Lung (tissue), 12 donors: ENCODE data around the gene IRX4. TPM values are rescaled to one million over a fixed set of nuclear protein-coding genes. Genes with fewer than 3 reads are reported as not detected.

Source experiments
- ATAC-seq: fragments of 200-7000 bp; cut with Tn5 transposase; one replicate; pipeline ENCODE4 v1.9.1; 2020; ENCODE audit warnings: moderate number of reproducible peaks; ENCODE audit not compliant: insufficient read depth, low FRiP score
- DNase-seq, 3 donors: peaks; one replicate each; pipeline ENCODE4 v3.0.0-alpha.2; 2013 to 2017
- H3K27ac ChIP-seq, 2 donors: one replicate each; pipeline ENCODE4 v1.5.1; 2013; ENCODE audit warnings: mild to moderate bottlenecking in 2 of 2, moderate library complexity in 2 of 2, control low read depth in 1 of 2, inconsistent platforms in 1 of 2, low read depth in 1 of 2, low read length in 1 of 2
- H3K27me3 ChIP-seq, 3 donors: one replicate each; pipeline ENCODE4 v1.5.1; 2013; ENCODE audit warnings: low read length in 2 of 3; ENCODE audit not compliant: control insufficient read depth in 3 of 3, insufficient read depth in 3 of 3
- H3K36me3 ChIP-seq, 4 donors: one replicate each; pipeline ENCODE4 v1.5.1; 2013; ENCODE audit warnings: low read length in 4 of 4, mild to moderate bottlenecking in 1 of 4, moderate library complexity in 1 of 4; ENCODE audit not compliant: control insufficient read depth in 4 of 4, insufficient read depth in 4 of 4
- H3K4me1 ChIP-seq, 5 donors: one replicate each; pipeline ENCODE4 v1.5.1; 2013; ENCODE audit warnings: low read length in 5 of 5, mild to moderate bottlenecking in 2 of 5, moderate library complexity in 1 of 5; ENCODE audit not compliant: control insufficient read depth in 5 of 5, insufficient read depth in 5 of 5
- H3K4me3 ChIP-seq: one replicate; pipeline ENCODE4 v1.5.1; 2013; ENCODE audit warnings: mild to moderate bottlenecking, control low read depth, moderate library complexity
- H3K9ac ChIP-seq, 2 donors: one replicate each; pipeline ENCODE4 v1.5.1; 2013; ENCODE audit warnings: low read length in 2 of 2, control low read depth in 1 of 2; ENCODE audit not compliant: insufficient read depth in 1 of 2
- H3K9me3 ChIP-seq, 4 donors: one replicate each; pipeline ENCODE4 v1.5.1; 2013; ENCODE audit warnings: low read length in 3 of 4, mild to moderate bottlenecking in 1 of 4, moderate library complexity in 1 of 4; ENCODE audit not compliant: control insufficient read depth in 4 of 4, insufficient read depth in 3 of 4
- CTCF ChIP-seq: IDR thresholded peaks from 2 replicates; pipeline ENCODE4 v1.5.1; 2012; ENCODE audit warnings: mild to moderate bottlenecking; ENCODE audit errors: control extremely low read depth, extremely low read depth
- WGBS, 2 donors: extraction: QIAGEN DNeasy Blood & Tissue Kit; methylation state at CpG; one replicate each; pipeline ENCODE4 v1.1.7; 2013; 5-methylcytosine and 5-hydroxymethylcytosine counted together
- polyA plus RNA-seq, 2 donors: library from polyadenylated mRNA; stranded (reverse); fragments of 200-250 nt; gene quantifications; one replicate each; pipeline ENCODE4 v1.2.1, GENCODE V29; 2013
- total RNA-seq, 2 donors: library from RNA; depleted of rRNA in 1 of 2; stranded (reverse); fragments of >200 nt in 1 of 2; gene quantifications; one replicate each; pipeline ENCODE4 v1.2.1, GENCODE V29; 2014 to 2021
- donor health status: control.
- donor health status: control.
- donor health status: Bipolar disorder and iron deficiency.
- donor health status: healthy.
- donor health status: DM: yes; HTN: yes; CAD: no.

IRX4 gene
- total and polyA plus RNA-seq, 4 donors = 0.02 TPM; not detected in 3

GRCh38 chr5:1850324-1851154 is 32.2 kb downstream of the IRX4 start:
- ATAC-seq (no peak), DNase-seq (no peak)
- Histone ChIP-seq H3K27ac (no peak overlapping the region), H3K9me3 (peaks cover 0 to 3% (median 0%) of the 10 kb centered on the region in 4 donors), H3K36me3 (no peaks in the 10 kb centered on the region), H3K27me3 (peaks cover 12 to 87% (median 51%) of the 10 kb centered on the region in 3 donors), H3K4me1 (peaks cover 0 to 7% (median 0%) of the 10 kb centered on the region in 5 donors), H3K9ac (no peak overlapping the region), H3K4me3 (no peak overlapping the region)
- WGBS, 2 donors = 65 to 67% methylated on average over 29 of the region's 29 CpGs
- TF ChIP-seq CTCF = no peak

GRCh38 chr5:1847611-1848010 is 35.1 kb downstream of the IRX4 start:
- peaks cover 12 to 68% (median 29%) of the 10 kb centered on the region in 3 donors for H3K27me3 ChIP-seq
- no peak overlapping the region for H3K4me3 ChIP-seq
- H3K4me1 ChIP-seq = peaks cover 0 to 7% (median 0%) of the 10 kb centered on the region in 5 donors
- H3K27ac ChIP-seq = no peak overlapping the region
- H3K36me3 ChIP-seq = no peaks in the 10 kb centered on the region
- 80 to 83% methylated on average over 9 of the region's 9 CpGs for whole genome bisulfite sequencing, 2 donors
- DNase-seq (no peak), ATAC-seq (no peak)
- no peak overlapping the region for H3K9ac ChIP-seq
- peaks cover 0 to 3% (median 0%) of the 10 kb centered on the region in 4 donors for H3K9me3 ChIP-seq
- TF ChIP-seq CTCF = no peak

GRCh38 chr5:1847056-1847455 is 35.7 kb downstream of the IRX4 start:
- peaks cover 0 to 3% (median 0%) of the 10 kb centered on the region in 4 donors for H3K9me3 ChIP-seq
- H3K27ac ChIP-seq = no peak overlapping the region
- no peak for TF ChIP-seq CTCF
- no peaks in the 10 kb centered on the region for H3K36me3 ChIP-seq
- H3K4me1 ChIP-seq = peaks cover 0 to 7% (median 0%) of the 10 kb centered on the region in 5 donors
- H3K4me3 ChIP-seq = no peak overlapping the region
- WGBS, 2 donors = 75 to 78% methylated on average over 10 of the region's 10 CpGs
- DNase-seq (no peak), ATAC-seq (no peak)
- no peak overlapping the region for H3K9ac ChIP-seq
- peaks cover 6 to 69% (median 29%) of the 10 kb centered on the region in 3 donors for H3K27me3 ChIP-seq
